OCI-LY1 (cell line): ENCODE measurements around the gene FRY.

Source experiments
- H2AFZ ChIP-seq: fragments of 200-600 bp; sonication (generic), shearing (Covaris generic); 2 replicates; pipeline ENCODE4 v1.6.0; 2014; ENCODE audit warnings: antibody characterized with exemption, mild to moderate bottlenecking, low read length
- H3F3A ChIP-seq: fragments of 200-600 bp; sonication (generic), shearing (Covaris generic); 2 replicates; pipeline ENCODE4 v1.6.0; 2014; ENCODE audit warnings: mild to moderate bottlenecking, antibody characterized with exemption, low read length, moderate library complexity; ENCODE audit not compliant: insufficient read depth
- H3K27ac ChIP-seq: fragments of 200-600 bp; sonication (generic); 2 replicates; pipeline ENCODE4 v1.5.1; 2014; ENCODE audit warnings: low read length, mixed run types, mild to moderate bottlenecking, low read depth; ENCODE audit not compliant: poor library complexity, severe bottlenecking
- H3K27me3 ChIP-seq: fragments of 200-600 bp; sonication (generic); 2 replicates; pipeline ENCODE4 v1.6.0; 2014; ENCODE audit warnings: antibody characterized with exemption, mild to moderate bottlenecking, low read length, moderate library complexity; ENCODE audit not compliant: insufficient read depth
- H3K36me3 ChIP-seq: fragments of 200-600 bp; sonication (generic); 2 replicates; pipeline ENCODE4 v1.6.1; 2014; ENCODE audit warnings: mild to moderate bottlenecking, antibody characterized with exemption, low read length, moderate library complexity, mixed read lengths; ENCODE audit not compliant: insufficient read depth
- H3K4me1 ChIP-seq: fragments of 200-600 bp; sonication (generic); 2 replicates; pipeline ENCODE4 v1.5.1; 2014; ENCODE audit warnings: mild to moderate bottlenecking, low read length, moderate library complexity; ENCODE audit not compliant: insufficient read depth, severe bottlenecking
- H3K4me2 ChIP-seq: fragments of 200-600 bp; sonication (generic), shearing (Covaris generic); 2 replicates; pipeline ENCODE4 v1.6.1; 2014; ENCODE audit warnings: low read length
- H3K4me3 ChIP-seq: fragments of 200-600 bp; sonication (generic); 2 replicates; pipeline ENCODE4 v1.5.1; 2014; ENCODE audit warnings: low read length, low read depth, mild to moderate bottlenecking, mixed read lengths; ENCODE audit not compliant: poor library complexity, severe bottlenecking
- H3K79me2 ChIP-seq: fragments of 200-600 bp; shearing (Covaris generic); 2 replicates; pipeline ENCODE4 v1.6.1; 2016; ENCODE audit warnings: mixed run types, low read length, mixed read lengths; ENCODE audit not compliant: insufficient read depth
- H3K9ac ChIP-seq: fragments of 200-600 bp; sonication (generic), shearing (Covaris generic); 2 replicates; pipeline ENCODE4 v1.6.1; 2014; ENCODE audit warnings: mild to moderate bottlenecking, low read length, mixed read lengths
- H3K9me2 ChIP-seq: fragments of 200-600 bp; sonication (generic), shearing (Covaris generic); 2 replicates; pipeline ENCODE4 v1.6.1; 2014; ENCODE audit warnings: low read depth, mild to moderate bottlenecking, low read length, mixed read lengths
- H3K9me3 ChIP-seq: fragments of 200-600 bp; shearing (Covaris generic); 2 replicates; pipeline ENCODE4 v1.6.1; 2014; ENCODE audit warnings: low read length, mixed read lengths
- H4K20me1 ChIP-seq: fragments of 200-600 bp; sonication (generic), shearing (Covaris generic); 2 replicates; pipeline ENCODE4 v1.6.0; 2016; ENCODE audit warnings: mild to moderate bottlenecking, low read length; ENCODE audit not compliant: insufficient read depth
- EZH2 ChIP-seq: fragments of 200-600 bp; sonication (generic), shearing (Covaris generic); IDR thresholded peaks from 2 replicates; pipeline ENCODE4 v1.8.0; 2017; ENCODE audit warnings: borderline replicate concordance, mixed run types, mild to moderate bottlenecking, antibody characterized with exemption, low read length, moderate library complexity, mixed read lengths
- TF ChIP-seq, protein P1 (sequence below): fragments of 200-600 bp; sonication (generic), shearing (Covaris generic); IDR thresholded peaks from 2 replicates; pipeline ENCODE4 v1.5.1; 2017; ENCODE audit warnings: mild to moderate bottlenecking, antibody characterized with exemption, low read length, moderate library complexity, mixed read lengths

Gene FRY

DNA sequence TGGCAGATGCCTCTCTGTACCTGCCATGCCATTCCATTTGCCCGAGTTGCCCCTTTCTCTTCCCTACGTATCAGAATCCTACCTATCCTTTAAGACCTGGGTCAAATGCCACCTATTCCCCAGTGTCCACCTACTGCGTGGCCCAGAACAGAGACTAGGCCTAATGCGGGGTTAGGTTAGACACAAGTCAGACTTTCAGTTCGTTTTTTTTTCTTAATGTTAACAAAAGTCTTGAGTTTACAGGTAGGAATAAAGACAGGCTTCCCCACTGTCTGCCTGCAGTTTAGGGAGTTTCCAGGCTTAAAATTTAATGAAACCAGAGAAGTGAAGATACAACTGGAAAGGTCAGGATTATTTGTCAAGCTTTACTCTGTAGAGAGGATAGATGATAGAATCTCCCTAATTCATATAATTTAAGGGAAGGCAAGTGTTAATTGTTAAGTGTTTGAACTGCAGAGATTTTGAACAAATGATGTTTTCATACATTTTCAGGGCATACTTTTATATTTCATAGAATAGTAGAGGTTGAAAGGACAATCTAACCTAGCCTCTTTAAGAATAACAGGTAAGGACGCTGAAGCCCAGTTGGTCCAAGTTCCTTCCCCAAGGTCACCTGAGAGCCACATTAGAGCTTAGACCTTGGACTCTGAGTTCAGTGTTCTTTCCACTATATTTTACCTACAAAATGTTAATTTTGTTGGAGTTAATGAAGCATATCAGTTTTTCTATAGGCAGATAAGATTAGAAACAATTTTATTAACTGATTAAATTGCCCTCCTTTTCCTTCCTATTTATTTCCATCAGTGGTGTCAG lies 35.8 kb downstream of the FRY start:
- no peak overlapping the region for H3K27ac ChIP-seq
- TF ChIP-seq, protein P1, sequence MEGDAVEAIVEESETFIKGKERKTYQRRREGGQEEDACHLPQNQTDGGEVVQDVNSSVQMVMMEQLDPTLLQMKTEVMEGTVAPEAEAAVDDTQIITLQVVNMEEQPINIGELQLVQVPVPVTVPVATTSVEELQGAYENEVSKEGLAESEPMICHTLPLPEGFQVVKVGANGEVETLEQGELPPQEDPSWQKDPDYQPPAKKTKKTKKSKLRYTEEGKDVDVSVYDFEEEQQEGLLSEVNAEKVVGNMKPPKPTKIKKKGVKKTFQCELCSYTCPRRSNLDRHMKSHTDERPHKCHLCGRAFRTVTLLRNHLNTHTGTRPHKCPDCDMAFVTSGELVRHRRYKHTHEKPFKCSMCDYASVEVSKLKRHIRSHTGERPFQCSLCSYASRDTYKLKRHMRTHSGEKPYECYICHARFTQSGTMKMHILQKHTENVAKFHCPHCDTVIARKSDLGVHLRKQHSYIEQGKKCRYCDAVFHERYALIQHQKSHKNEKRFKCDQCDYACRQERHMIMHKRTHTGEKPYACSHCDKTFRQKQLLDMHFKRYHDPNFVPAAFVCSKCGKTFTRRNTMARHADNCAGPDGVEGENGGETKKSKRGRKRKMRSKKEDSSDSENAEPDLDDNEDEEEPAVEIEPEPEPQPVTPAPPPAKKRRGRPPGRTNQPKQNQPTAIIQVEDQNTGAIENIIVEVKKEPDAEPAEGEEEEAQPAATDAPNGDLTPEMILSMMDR, result no peak
- no peak for TF ChIP-seq EZH2
- no peaks in the 10 kb centered on the region for H3K79me2 ChIP-seq
- H3K9ac ChIP-seq, result no peak overlapping the region
- no peaks in the 10 kb centered on the region for H3F3A ChIP-seq
- no peaks in the 10 kb centered on the region for H3K36me3 ChIP-seq
- no peaks in the 10 kb centered on the region for H3K4me1 ChIP-seq
- H3K4me3 ChIP-seq, result no peak overlapping the region
- H3K9me3 ChIP-seq, result no peaks in the 10 kb centered on the region
- H3K9me2 ChIP-seq, result no peaks in the 10 kb centered on the region
- no peak overlapping the region for H2AFZ ChIP-seq
- H3K4me2 ChIP-seq, result no peak overlapping the region
- H3K27me3 ChIP-seq, result no peaks in the 10 kb centered on the region
- H4K20me1 ChIP-seq, result no peaks in the 10 kb centered on the region

DNA sequence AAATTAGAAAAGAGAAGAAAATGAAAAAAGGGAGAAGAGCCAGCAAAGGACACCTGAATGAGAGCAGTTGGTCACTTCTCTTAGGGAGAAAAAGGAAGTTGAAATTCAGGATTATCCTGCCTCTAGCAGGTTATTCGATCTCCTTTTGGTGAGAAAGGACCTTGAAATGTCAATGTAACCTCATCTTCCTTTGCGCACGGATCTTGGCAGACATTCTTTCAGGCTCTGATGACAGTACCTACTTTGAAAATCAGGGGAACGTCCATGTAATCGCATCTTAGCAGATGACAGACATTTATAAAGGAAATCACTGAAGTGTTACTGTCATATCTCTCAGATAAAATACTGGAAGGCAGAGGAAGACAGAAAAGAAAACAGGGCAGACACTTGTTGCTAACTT lies 36.7 kb downstream of the FRY start:
- H3K9ac ChIP-seq, result no peak overlapping the region
- H3K27ac ChIP-seq, result no peak overlapping the region
- no peaks in the 10 kb centered on the region for H3K9me3 ChIP-seq
- no peak overlapping the region for H3K4me2 ChIP-seq
- no peaks in the 10 kb centered on the region for H3F3A ChIP-seq
- no peaks in the 10 kb centered on the region for H3K36me3 ChIP-seq
- no peak for TF ChIP-seq EZH2
- TF ChIP-seq, protein P1, result no peak
- no peaks in the 10 kb centered on the region for H3K79me2 ChIP-seq
- no peaks in the 10 kb centered on the region for H3K27me3 ChIP-seq
- no peaks in the 10 kb centered on the region for H3K9me2 ChIP-seq
- H4K20me1 ChIP-seq, result no peaks in the 10 kb centered on the region
- no peak overlapping the region for H2AFZ ChIP-seq
- H3K4me1 ChIP-seq, result no peaks in the 10 kb centered on the region
- no peak overlapping the region for H3K4me3 ChIP-seq

DNA sequence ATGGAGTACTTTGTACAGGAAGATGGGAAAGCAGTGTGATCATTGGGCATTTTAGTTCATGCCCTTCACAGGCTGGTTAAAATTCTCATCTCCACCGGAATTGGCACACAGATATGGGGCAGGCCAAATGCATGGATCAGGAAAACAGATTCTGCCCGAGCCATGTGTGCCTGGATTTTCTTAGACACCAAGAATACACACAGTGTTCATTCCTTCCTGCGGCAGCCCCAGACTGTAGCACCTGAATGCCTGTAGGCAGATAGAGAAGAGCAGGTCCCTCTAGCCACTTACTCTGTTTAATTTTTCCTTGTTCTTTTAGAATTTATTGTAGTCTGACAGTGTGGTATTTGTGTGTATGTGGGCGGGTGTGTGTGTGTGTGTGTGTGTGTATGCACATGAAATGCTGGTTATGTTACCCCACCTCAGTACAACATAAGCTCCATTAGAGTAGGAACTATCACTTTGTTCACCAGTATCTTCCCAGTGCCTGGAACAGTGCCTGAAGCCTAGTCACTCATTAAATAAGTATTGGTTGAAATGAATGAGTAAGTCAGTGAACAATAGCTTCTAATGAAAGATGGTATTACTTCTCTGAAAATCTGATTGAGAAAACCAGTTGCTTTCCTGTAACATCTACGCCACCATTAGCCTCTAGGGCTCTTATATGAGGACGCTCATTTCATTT lies 41.7 kb downstream of the FRY start:
- Histone ChIP-seq H2AFZ (no peak overlapping the region), H3K79me2 (no peaks in the 10 kb centered on the region), H3K4me2 (no peak overlapping the region), H3K36me3 (no peaks in the 10 kb centered on the region), H3K4me3 (no peak overlapping the region), H3K27me3 (no peaks in the 10 kb centered on the region), H3K9ac (no peak overlapping the region), H3K9me2 (no peaks in the 10 kb centered on the region), H3K4me1 (no peaks in the 10 kb centered on the region), H3K9me3 (no peaks in the 10 kb centered on the region), H3F3A (no peaks in the 10 kb centered on the region), H3K27ac (no peak overlapping the region), H4K20me1 (no peaks in the 10 kb centered on the region)
- TF ChIP-seq EZH2, result no peak
